Activated T-helper 17 cell treated with anti-CD3 and anti-CD28 coated beads, Interleukin-2, amount 50 U/mL, for 72 hours (primary cell): ENCODE results near the gene FRAT2. TPM values are rescaled to one million over a fixed set of nuclear protein-coding genes. Genes with fewer than 3 reads are reported as not detected.

Experiments
- ATAC-seq: fragments of 150-1000 bp; cut with Tn5 transposase; replicated peaks from 2 replicates; pipeline ENCODE4 v1.10.0; 2021; ENCODE audit warnings: mild to moderate bottlenecking, moderate library complexity
- H3K27ac Mint-ChIP-seq: one replicate; pipeline ENCODE4 v1.8.0; 2022; ENCODE audit warnings: mixed read lengths
- H3K27me3 Mint-ChIP-seq: one replicate; pipeline ENCODE4 v1.8.0; 2022; ENCODE audit warnings: mixed read lengths
- H3K36me3 Mint-ChIP-seq: one replicate; pipeline ENCODE4 v1.8.0; 2022; ENCODE audit warnings: low read depth, mild to moderate bottlenecking, mixed read lengths
- H3K4me1 Mint-ChIP-seq: one replicate; pipeline ENCODE4 v1.8.0; 2022; ENCODE audit warnings: mixed read lengths
- H3K4me3 Mint-ChIP-seq: one replicate; pipeline ENCODE4 v1.8.0; 2022; ENCODE audit warnings: mild to moderate bottlenecking, mixed read lengths
- H3K9me3 Mint-ChIP-seq: one replicate; pipeline ENCODE4 v1.8.0; 2022; ENCODE audit warnings: mixed read lengths
- total RNA-seq, 2 donors: library from RNA; stranded (reverse); gene quantifications; one replicate each; pipeline ENCODE4 v1.2.3, GENCODE V29; 2022

FRAT2 gene
- total RNA-seq, 2 donors from 2014 or later = 4.7 to 9.7 TPM

DNA sequence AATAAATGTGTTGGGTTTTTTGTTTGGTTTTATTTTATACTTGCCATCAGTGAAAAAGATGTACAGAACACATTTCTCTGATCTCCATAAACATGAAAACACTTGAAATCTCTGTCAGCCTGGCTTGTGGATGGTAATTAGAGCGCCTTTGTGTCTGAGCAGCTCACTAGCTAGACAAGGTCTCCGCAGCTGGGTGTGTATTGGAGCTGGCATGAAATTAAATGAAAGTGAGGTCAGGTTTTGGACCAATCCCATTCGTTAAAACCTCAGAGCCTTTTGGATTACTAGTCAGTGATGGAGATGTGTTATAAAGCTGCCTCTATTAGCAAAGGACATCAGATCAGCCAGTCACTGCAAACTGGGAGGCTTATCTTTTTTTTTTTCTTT, 12.7 kb downstream of the FRAT2 start:
- no peaks in the 10 kb centered on the region for H3K27me3 Mint-ChIP-seq

GRCh38 chr10:97321032-97321803, 13.3 kb downstream of the FRAT2 start:
- H3K27ac Mint-ChIP-seq = peak overlapping the region; percentile 84
- ATAC-seq = no peak
- H3K27me3 Mint-ChIP-seq = no peaks in the 10 kb centered on the region
- H3K4me1 Mint-ChIP-seq = peaks cover 12% of the 10 kb centered on the region
- H3K9me3 Mint-ChIP-seq = no peaks in the 10 kb centered on the region
- peak overlapping the region; percentile 94 for H3K4me3 Mint-ChIP-seq
- H3K36me3 Mint-ChIP-seq = no peaks in the 10 kb centered on the region

More for the DNA sequence above, 12.7 kb downstream of the FRAT2 start:
- Mint-ChIP-seq H3K4me1 (peaks cover 12% of the 10 kb centered on the region), H3K4me3 (peak overlapping the region; percentile 94), H3K9me3 (no peaks in the 10 kb centered on the region), H3K27ac (no peak overlapping the region), H3K36me3 (no peaks in the 10 kb centered on the region)
- no peak for ATAC-seq

DNA sequence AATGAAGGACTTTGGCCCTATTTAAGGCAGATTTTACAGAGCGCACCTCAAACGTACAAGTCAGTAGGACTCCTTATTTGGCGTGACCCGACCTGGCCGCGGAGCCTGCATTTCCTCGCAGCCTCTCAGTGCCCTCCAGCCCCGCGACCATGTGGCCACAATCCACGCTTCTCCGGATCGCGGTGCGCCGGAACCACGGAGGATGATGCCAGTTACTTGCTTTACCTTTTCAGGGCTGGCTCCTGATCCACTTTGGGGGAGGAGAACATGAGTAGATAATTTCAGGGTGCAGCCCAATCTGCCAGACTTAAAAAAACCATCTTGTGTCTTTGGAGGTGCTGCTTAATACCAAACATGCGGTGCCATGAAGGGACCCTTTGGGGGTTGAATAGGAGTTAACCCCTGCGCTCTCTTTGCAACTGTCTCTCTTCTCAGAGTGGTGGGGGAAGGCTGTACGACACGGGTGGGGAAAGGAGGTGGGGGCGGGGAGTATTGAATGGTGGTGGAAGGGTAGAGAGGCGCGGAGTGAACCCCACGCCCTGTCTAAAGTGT, 14.0 kb downstream of the FRAT2 start:
- ATAC-seq = peak; percentile 33
- Mint-ChIP-seq H3K27me3 (no peaks in the 10 kb centered on the region), H3K27ac (peak overlapping the region; percentile 84), H3K36me3 (no peaks in the 10 kb centered on the region), H3K4me1 (peaks cover 12% of the 10 kb centered on the region), H3K9me3 (no peaks in the 10 kb centered on the region), H3K4me3 (peak overlapping the region; percentile 94)

DNA sequence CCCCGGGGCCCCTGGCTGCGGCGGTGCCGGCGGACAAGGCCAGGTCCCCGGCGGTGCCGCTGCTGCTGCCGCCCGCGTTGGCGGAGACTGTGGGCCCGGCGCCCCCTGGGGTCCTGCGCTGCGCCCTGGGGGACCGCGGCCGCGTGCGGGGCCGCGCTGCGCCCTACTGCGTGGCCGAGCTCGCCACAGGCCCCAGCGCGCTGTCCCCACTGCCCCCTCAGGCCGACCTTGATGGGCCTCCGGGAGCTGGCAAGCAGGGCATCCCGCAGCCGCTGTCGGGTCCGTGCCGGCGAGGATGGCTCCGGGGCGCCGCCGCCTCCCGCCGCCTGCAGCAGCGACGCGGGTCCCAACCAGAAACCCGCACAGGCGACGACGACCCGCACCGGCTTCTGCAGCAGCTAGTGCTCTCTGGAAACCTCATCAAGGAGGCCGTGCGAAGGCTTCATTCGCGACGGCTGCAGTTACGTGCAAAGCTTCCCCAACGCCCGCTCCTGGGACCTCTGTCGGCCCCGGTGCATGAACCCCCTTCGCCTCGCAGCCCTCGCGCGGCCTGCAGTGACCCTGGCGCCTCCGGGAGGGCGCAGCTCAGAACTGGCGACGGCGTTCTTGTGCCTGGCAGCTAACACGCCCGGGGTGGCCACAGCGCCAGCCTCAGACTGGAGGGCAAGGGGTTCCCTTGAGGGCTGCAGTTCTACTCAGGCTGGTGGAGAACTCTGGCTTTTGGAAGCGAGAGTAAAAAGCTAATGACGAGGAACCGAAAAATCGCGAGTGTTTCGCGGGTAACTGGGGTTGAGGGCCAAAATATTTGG, 14.7 kb downstream of the FRAT2 start:
- no peaks in the 10 kb centered on the region for H3K27me3 Mint-ChIP-seq
- ATAC-seq = peak; percentile 52
- H3K27ac Mint-ChIP-seq = peak overlapping the region; percentile 84
- H3K36me3 Mint-ChIP-seq = no peaks in the 10 kb centered on the region
- H3K9me3 Mint-ChIP-seq = no peaks in the 10 kb centered on the region
- peaks cover 12% of the 10 kb centered on the region for H3K4me1 Mint-ChIP-seq
- H3K4me3 Mint-ChIP-seq = peak overlapping the region; percentile 94

DNA sequence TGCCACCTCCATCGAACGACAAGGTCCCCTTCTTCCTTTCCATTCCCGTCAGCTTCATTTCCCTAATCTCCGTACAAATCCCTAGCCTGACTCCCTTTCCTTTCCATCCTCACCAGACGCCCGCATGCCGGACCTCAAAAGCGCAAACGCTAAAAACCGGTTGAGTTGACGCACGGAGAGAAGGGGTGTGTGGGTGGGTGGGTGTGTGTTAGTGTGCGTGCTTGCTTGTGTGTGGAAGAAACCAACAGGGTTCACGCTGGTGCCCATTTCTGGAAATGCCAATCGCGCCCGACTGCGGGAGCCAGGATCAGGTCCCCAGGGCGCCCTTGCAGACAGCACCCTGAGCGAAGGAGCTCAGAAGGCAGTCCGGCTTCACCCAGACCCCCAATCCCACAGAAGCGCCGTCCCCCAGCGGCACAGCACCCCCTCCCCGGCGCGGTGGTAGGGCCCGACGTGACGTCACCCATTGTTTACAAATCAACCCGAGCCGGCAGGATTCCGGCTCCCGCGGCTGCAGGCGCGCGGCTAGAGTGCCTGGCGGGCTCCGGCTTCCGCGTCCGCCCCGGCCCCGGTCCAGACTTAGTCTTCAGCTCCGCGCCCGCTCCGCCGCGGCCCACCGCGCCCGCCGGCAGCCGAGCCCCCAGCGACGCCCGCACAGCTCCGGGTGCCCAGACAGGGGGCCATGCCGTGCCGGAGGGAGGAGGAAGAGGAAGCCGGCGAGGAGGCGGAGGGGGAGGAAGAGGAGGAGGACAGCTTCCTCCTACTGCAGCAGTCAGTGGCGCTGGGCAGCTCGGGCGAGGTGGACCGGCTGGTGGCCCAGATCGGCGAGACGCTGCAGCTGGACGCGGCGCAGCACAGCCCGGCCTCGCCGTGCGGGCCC, 15.5 kb downstream of the FRAT2 start, which contains the start of gene FRAT1:
Gene FRAT1 (plus strand): TSS at position 500 of the 880 bp plus-strand sequence. CDS start 183 bp downstream, at position 683.
- ATAC-seq = peak; percentile 77
- Mint-ChIP-seq H3K36me3 (no peaks in the 10 kb centered on the region), H3K4me3 (peak within 1 kb of the TSS; percentile 98), H3K27ac (peak within 1 kb of the TSS; percentile 98), H3K27me3 (no peaks in the 10 kb centered on the region), H3K9me3 (no peaks in the 10 kb centered on the region), H3K4me1 (peaks cover 12% of the 10 kb centered on the region)

GRCh38 chr10:97314671-97315070, 19.9 kb downstream of the FRAT2 start:
- peaks cover 5% of the 10 kb centered on the region for H3K4me1 Mint-ChIP-seq
- no peak overlapping the region for H3K27ac Mint-ChIP-seq
- H3K27me3 Mint-ChIP-seq = no peaks in the 10 kb centered on the region
- no peak overlapping the region for H3K4me3 Mint-ChIP-seq
- H3K9me3 Mint-ChIP-seq = no peaks in the 10 kb centered on the region
- no peak for ATAC-seq
- no peaks in the 10 kb centered on the region for H3K36me3 Mint-ChIP-seq

DNA sequence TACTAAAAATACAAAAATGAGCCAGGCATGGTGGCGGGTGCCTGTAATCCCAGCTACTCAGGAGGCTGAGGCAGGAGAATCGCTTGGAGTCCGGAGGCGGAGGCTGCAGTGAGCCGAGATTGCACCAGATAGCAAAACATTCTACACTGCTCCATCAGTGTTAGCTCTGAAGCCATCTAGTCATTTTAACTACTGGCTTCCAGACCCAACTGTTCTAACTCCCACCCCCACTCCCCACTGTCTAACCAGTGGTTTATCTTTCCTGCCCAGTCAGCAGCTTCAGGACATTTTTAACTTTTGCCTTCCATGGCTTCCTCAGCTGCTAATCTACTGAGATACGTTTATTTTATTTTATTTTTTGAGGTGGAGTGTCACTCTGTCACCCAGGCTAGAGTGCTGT, 21.6 kb downstream of the FRAT2 start:
- ATAC-seq = no peak
- H3K4me1 Mint-ChIP-seq = no peaks in the 10 kb centered on the region
- H3K4me3 Mint-ChIP-seq = no peak overlapping the region
- H3K9me3 Mint-ChIP-seq = no peaks in the 10 kb centered on the region
- no peak overlapping the region for H3K27ac Mint-ChIP-seq
- no peaks in the 10 kb centered on the region for H3K36me3 Mint-ChIP-seq
- no peaks in the 10 kb centered on the region for H3K27me3 Mint-ChIP-seq

DNA sequence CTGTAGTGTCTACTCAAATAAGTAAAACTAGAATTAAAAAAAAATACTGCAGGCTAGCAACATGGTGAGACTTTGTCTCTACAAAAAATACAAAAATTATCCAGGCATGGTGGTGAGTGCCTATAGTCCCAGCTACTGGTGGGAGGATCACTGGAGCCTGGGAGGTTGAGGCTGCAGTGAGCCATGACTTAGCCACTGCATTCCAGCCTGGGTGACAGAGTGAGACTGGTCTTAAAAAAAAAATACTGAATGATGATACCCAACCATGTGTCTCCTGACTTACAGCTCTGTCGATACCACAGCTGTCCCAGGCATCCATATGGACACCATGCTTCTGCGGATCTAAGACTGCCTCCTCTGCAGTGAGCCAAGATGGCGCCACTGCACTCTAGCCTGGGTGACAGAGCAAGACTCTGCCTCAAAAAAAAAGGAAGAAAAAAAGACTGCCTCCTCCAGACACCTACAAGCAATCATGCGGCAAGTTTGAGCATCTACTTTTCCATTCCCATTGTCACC, 23.4 kb downstream of the FRAT2 start:
- Mint-ChIP-seq H3K27ac (no peak overlapping the region), H3K9me3 (no peaks in the 10 kb centered on the region), H3K4me1 (no peaks in the 10 kb centered on the region), H3K36me3 (no peaks in the 10 kb centered on the region), H3K27me3 (no peaks in the 10 kb centered on the region), H3K4me3 (no peak overlapping the region)
- ATAC-seq = no peak

- no peak overlapping the region for H3K27ac Mint-ChIP-seq
- H3K36me3 Mint-ChIP-seq = no peaks in the 10 kb centered on the region
- no peaks in the 10 kb centered on the region for H3K9me3 Mint-ChIP-seq
- no peak overlapping the region for H3K4me3 Mint-ChIP-seq
- no peak for ATAC-seq
- no peaks in the 10 kb centered on the region for H3K27me3 Mint-ChIP-seq
- no peaks in the 10 kb centered on the region for H3K4me1 Mint-ChIP-seq
Observed at GRCh38 chr10:97307866-97308780, 26.4 kb downstream of the FRAT2 start.

- Mint-ChIP-seq H3K4me3 (no peak overlapping the region), H3K27ac (no peak overlapping the region), H3K27me3 (no peaks in the 10 kb centered on the region), H3K36me3 (no peaks in the 10 kb centered on the region), H3K4me1 (no peaks in the 10 kb centered on the region), H3K9me3 (no peaks in the 10 kb centered on the region)
- ATAC-seq = no peak
Observed at GRCh38 chr10:97307441-97307840, 27.1 kb downstream of the FRAT2 start.

DNA sequence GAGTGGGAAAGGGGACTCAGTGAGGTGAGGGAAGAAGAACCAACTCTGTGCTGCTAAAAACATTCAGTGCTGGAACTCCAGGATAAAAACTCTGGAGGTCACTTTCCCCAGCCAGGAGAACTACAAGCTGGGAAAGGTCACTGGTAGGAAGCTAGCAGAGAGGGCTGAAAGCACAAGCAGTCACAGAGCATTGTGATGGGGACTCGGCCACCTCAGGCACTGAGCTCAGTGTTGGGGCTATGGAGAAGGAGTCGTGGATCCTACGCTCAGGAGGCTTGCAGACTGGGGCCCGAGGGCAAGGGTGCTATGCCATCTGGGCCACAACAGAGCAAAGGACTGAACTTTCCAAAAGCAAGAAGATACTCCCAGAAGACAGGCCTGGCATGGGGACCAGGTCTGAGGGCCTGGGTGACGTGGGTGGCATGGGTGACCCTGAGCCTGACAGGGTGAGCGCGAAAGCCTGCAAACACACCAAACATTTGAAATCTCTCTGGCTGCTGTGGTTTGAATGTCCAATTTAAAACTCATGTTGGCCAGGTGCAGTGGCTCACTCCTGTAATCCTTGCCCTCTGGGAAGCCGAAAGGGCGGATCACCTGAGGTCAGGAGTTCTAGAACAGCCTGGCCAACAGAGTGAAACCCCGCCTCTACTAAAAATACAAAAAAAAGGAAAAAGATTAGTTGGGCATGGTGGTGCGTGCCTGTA, 32.3 kb downstream of the FRAT2 start:
- ATAC-seq = no peak
- Mint-ChIP-seq H3K9me3 (no peaks in the 10 kb centered on the region), H3K36me3 (no peaks in the 10 kb centered on the region), H3K27me3 (no peaks in the 10 kb centered on the region), H3K4me1 (no peaks in the 10 kb centered on the region), H3K27ac (no peak overlapping the region), H3K4me3 (no peak overlapping the region)

DNA sequence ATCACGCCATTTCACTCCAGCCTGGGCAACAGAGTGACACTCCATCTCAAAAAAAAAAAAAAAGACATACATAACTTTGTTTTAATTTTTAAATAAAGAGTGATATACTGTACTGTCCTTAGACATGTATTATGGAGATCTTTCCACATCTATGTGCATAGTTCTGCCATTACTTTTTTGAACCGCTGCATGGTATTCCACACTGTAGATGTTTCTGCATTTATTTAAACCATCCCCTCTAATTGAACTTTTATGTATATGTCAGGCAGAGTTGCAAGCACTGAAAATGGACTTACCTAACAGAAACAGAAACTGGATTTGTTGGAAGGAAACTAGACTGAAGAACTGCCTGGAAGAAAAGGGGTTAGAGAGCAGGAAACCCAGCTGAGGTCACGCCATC, 33.5 kb downstream of the FRAT2 start:
- no peaks in the 10 kb centered on the region for H3K27me3 Mint-ChIP-seq
- H3K27ac Mint-ChIP-seq = no peak overlapping the region
- no peaks in the 10 kb centered on the region for H3K36me3 Mint-ChIP-seq
- ATAC-seq = no peak
- no peak overlapping the region for H3K4me3 Mint-ChIP-seq
- H3K4me1 Mint-ChIP-seq = no peaks in the 10 kb centered on the region
- H3K9me3 Mint-ChIP-seq = no peaks in the 10 kb centered on the region

DNA sequence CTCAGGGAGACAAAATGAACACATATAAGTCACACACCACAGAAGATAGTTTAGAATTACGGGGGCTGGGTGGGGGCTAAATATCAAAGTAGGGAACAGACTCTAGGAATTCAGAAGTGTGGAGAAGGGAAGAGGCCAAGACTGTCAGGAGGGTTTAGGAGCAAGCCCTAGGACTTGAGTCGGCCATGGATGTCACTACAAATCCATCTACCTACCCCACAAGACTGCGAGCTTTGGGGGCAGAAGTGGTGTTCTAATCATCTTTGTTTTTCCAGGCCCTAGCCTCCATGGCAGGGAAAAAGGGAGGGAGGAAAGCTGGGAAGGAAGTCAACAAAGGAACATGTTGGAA, 36.3 kb downstream of the FRAT2 start:
- Mint-ChIP-seq H3K4me3 (no peak overlapping the region), H3K27ac (no peak overlapping the region), H3K9me3 (no peaks in the 10 kb centered on the region), H3K27me3 (no peaks in the 10 kb centered on the region), H3K4me1 (no peaks in the 10 kb centered on the region), H3K36me3 (no peaks in the 10 kb centered on the region)
- no peak for ATAC-seq
